T1000 (cell line): Measurements from ENCODE around the gene HINFP.
"Not testable (repeated sequence)": the region's sequence is repeated elsewhere in the genome, so short reads cannot be mapped to it uniquely, and the experiment has no call there.

Experiments
- DNase-seq: peaks from one replicate; lab custom pipeline; 2025; ENCODE audit warnings: mixed read lengths; lab: John Stamatoyannopoulos, UW

The HINFP gene

GRCh38 chr11:119155733-119156492 lies 34.5 kb downstream of the HINFP start:
- no peak for DNase-seq

- no peak for DNase-seq
Observed at GRCh38 chr11:119156496-119156895, 35.1 kb downstream of the HINFP start.

DNA sequence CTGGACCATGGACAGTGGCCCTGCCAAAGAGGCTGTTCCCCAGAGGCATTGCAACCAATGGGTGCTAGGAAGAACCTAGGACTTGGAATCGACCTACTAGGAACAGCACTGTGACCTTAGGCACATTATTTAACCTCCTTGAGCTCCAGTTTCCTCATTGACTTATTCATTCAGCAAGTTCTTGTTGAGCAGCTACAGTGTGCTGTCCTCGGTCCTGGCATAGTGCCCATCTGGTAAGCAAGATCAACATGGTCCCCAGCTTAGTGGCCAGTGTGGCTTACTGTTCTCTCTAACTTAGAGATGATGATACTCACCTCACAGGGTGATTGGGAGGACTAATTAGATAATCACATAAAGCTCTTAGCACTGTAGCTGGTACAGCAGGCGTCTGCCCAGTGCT lies 35.7 kb downstream of the HINFP start:
- no peak for DNase-seq

DNA sequence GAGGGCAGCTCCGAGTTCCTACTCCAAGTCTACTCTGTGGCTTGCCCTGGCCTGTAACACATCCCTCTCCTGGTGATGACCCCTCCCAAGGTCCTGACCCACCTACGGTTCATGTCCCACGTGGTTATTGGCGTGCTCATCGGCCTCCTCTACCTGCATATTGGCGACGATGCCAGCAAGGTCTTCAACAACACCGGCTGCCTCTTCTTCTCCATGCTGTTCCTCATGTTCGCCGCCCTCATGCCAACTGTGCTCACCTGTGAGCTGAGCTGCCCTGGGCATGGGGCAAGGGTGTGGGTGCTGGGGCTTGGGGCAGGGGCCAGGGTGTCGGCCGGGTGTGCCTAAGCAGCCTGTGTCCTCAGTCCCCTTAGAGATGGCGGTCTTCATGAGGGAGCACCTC lies 37.1 kb downstream of the HINFP start:
- no peak for DNase-seq

GRCh38 chr11:119160151-119160550 lies 38.8 kb downstream of the HINFP start:
- no peak for DNase-seq

DNA sequence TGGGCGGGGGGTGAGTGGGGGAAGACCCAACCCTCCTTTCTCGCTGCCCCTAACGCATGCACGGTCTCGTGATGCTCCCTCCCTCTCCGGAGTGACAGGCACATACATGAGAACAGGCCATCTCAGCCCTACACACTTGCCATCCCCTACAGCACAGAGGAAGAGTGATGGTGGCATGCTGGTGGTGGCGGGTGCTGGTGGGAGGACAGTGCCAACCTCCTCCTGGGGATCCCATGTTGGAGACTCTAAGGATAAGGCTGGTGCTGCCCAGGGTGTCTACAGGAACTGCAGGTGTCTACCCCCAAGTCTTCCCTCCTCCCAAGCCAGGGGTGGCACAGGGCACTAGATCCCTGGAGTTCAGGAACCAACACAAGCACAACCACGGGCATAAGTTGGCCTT lies 40.5 kb downstream of the HINFP start:
- no peak for DNase-seq

DNA sequence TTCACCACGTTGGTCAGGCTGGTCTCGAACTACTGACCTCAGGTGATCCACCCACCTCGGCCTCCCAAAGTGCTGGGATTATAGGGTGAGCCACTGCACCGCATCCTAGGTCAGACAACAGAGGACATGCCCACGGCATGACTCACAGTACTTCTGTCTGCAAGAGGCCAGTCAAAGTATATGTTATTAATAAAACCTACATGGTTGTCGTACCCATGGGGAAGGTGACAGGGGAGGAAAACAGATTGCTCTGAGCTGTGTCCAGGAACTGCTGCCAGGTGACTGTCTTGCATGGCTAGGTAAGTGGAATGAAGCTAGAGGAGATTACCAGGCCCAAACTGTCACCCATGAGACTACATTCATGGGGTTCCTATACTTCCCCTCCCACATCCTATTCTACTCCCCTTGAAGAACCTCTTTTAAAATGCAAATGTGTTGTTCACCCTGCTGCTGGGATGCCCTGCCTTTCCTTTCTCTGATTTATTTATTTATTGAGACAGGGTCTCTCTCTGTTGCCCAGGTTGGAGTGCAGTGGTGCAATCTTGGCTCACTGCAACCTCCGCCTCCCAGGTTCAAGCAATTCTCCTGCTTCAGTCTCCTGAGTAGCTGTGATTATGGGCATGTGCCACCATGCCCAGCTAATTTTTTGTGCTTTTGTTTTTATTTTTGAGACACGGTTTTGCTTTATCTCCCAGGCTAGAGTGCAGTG lies 45.1 kb downstream of the HINFP start:
- no peak for DNase-seq

GRCh38 chr11:119167077-119167458 lies 45.7 kb downstream of the HINFP start:
- DNase-seq = not testable (repeated sequence)

DNA sequence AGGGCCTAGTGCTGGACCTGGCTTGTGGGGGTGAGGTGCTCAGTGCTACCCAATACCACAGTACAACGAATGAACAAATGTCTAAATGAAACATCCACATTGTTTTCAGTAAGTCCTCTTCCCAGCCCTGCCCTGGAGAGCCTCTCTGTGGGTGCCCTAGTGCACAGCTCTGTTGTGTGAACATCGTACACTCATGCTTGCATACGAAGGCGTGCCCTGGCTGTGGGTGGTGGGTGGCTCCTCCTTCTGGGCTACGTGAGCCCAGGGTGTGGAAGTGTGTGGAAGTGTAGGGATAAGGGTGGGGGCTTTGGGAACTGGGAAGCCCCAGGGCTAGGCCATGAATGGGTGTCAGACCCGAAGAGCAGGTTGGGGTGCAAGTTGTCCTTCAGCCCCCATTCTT lies 46.6 kb downstream of the HINFP start:
- no peak for DNase-seq

DNA sequence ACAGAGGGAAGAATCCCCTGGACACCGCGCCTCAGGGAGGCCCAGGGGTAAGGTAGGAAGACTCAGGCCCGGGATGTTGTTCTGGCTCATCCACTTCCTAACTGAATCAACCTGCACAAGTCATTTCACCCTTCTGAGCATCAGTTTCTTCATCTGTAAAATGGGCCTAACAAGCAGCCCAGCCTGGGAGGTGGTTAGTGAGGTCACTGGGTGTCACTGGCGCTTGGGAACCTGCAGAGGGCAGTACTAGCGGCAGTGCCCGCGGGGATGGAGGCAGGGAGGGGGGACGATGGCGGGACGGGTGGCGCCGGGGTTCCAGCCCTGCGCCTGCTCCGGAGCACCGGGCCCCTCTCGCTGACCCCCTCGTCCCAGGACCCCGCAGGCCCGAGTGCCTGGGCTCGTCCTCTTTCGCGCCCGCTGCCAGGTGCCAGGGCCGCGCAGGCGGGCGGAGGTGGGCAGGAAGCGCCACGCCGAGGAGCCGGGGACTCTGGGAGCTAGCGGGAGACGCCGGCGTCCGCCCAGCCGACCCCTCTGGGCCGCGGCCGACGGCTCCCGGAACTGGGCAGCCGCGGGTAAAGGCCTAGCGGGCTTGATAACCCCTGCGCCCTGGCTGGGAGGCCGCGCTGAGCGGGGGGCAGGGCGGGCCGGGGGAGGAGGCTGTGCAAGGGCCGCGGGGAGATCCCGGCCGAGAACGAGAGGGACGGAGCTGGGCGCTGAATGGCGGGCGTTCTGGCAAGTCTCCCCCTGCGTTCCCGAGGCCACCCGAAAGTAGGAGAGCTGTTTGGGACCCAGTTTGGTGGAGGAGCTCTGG lies 47.3 kb downstream of the HINFP start, which contains the start of gene NLRX1:
TSS of gene NLRX1 (plus strand) at position 255 of the 811 bp plus-strand sequence. CDS start 2,679 bp downstream, outside the sequence.
- peak; percentile 60 for DNase-seq

DNA sequence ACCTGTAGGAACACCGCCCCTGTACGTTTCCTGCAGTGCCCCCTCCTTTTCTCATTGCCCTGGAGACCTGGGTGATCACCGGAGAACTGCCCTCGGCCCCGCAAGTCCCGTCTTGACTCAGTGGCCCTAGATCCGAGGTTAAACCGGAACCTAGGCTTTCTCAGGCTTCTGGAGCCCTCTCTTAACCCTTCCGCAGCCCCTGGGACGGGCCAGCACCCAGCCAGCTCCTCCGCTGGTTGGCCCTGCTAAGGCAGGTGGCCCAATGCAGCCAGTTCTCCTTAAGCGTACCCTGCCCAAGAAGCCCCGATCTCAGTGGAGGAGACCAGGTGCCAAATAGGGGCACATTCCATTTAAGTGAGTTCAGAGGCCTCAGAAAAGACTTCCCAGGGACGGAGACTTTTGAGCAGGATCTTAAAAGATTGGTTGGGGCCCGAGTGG lies 47.9 kb downstream of the HINFP start:
- DNase-seq = no peak

DNA sequence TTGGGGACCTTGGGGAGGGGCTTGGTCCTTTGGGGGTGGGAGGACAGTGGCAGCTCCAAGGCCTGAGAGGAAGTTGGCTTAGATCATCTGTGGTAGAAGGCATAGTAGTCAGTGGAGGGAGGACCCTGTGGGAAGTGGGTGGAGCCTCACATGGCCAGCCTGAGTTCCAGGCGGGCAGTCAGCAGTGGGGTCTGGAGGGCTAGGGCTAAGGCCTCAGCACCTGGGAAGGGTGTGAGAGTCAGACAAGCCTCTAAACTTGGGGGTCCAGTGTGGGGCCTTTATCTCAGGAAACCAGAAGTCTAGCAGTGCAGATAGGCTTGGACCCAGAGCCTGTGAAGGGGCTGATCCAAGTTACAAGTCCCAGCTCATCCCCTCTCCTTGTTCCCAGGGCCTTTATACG lies 51.1 kb downstream of the HINFP start:
- DNase-seq = no peak

DNA sequence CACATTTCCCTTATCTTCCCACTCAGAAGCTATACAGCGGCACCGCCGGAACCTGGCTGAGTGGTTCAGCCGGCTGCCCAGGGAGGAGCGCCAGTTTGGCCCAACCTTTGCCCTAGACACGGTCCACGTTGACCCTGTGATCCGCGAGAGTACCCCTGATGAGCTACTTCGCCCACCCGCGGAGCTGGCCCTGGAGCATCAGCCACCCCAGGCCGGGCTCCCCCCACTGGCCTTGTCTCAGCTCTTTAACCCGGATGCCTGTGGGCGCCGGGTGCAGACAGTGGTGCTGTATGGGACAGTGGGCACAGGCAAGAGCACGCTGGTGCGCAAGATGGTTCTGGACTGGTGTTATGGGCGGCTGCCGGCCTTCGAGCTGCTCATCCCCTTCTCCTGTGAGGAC lies 52.1 kb downstream of the HINFP start:
- no peak for DNase-seq

- DNase-seq = no peak
Observed at GRCh38 chr11:119175493-119176077, 54.2 kb downstream of the HINFP start.

GRCh38 chr11:119178166-119178680 lies 56.8 kb downstream of the HINFP start:
- DNase-seq = no peak

DNA sequence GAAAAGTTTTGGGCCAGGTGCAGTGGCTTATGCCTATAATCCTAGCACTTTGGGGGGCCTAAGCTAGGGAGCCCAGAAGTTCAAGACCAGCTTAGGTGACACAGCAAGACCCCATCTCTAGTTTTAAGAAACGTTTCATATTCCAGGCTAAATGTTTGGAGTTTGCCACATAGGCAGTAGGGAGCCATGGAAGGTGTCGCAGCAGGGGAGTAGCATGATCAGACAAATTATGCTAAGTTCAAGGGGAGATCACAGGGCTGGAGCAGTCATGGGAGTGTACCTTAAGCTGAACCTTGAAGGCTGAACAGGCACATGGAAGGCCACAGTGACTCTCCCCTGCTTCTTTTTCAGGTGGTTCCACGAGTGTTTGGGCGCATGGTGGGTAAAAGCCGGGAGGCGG lies 58.0 kb downstream of the HINFP start:
- DNase-seq = no peak

GRCh38 chr11:119179983-119180382 lies 58.6 kb downstream of the HINFP start:
- DNase-seq = no peak

- DNase-seq = no peak
Observed at GRCh38 chr11:119180729-119181676, 59.6 kb downstream of the HINFP start.

DNA sequence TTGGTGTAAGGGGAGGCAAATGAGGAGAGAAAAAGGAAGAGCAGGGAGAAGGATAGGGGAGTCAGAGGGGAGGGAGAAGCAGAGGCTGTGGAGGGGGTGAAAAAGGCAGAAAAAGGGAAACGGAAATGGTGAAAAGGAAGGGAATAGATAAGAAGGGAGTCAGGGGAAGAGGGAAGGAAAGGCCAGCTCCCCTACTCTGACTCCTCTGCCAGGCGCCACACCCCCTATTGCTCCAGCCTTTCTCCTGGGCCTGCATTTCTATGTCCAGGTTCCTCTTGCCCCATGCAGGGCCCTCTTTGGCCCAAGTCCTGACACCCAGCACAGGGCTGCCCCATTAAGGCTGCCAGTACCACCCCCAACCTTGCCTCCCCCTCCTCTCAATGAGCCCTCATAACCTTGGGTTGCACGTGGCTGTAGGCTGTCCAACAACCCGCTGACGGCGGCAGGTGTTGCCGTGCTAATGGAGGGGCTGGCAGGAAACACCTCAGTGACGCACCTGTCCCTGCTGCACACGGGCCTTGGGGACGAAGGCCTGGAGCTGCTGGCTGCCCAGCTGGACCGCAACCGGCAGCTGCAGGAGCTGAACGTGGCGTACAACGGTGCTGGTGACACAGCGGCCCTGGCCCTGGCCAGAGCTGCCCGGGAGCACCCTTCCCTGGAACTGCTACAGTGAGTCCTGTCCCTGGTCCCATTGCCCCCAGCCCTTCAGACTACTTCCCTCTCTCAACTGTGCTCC lies 60.5 kb downstream of the HINFP start:
- no peak for DNase-seq

GRCh38 chr11:119184399-119184798 lies 63.0 kb downstream of the HINFP start:
- DNase-seq = not testable (repeated sequence)
